PC-3 (cell line): ENCODE results near the gene KCTD16. TPM values are rescaled to one million over a fixed set of nuclear protein-coding genes. Genes with fewer than 3 reads are reported as not detected.

Experiments used
- ATAC-seq: fragments of 200-7000 bp; cut with Tn5 transposase; 2 replicates; pipeline ENCODE4 v1.9.1; 2020; ENCODE audit warnings: mild to moderate bottlenecking, moderate library complexity
- BruUV-seq: library from RNA; stranded (reverse); fragments of 400-500 nt; replicated peaks from 2 replicates; lab custom pipeline; 2021; lab: Mats Ljungman, UMichigan
- CTCF ChIA-PET: fragments of 300-600 bp; sonication (Branson Sonifier 250); formaldehyde crosslinking; loops from one replicate; lab custom pipeline; 2022; ENCODE audit warnings: antibody characterized with exemption; lab: Charles Lee
- POLR2A ChIA-PET: fragments of 300-600 bp; sonication (Branson Sonifier 250); formaldehyde crosslinking; loops from one replicate; lab custom pipeline; 2022; ENCODE audit warnings: antibody characterized with exemption; ENCODE audit not compliant: unreplicated experiment; lab: Charles Lee
- DNase-seq: peaks from one replicate; pipeline ENCODE4 v3.0.0-alpha.2; 2015
- H2AFZ ChIP-seq: fragments of 300-600 bp; sonication (generic); 2 replicates; pipeline ENCODE4 v1.6.0; 2016; ENCODE audit warnings: antibody characterized with exemption, low read length
- H3F3A ChIP-seq: fragments of 300-600 bp; sonication (generic); one replicate; pipeline ENCODE4 v1.6.0; 2017; ENCODE audit warnings: antibody characterized with exemption, low read length, control low read depth, mild to moderate bottlenecking; ENCODE audit not compliant: unreplicated experiment
- H3K27ac ChIP-seq: fragments of 300-600 bp; sonication (generic); 2 replicates; pipeline ENCODE4 v1.5.1; 2016; ENCODE audit warnings: mild to moderate bottlenecking, low read length
- H3K27me3 ChIP-seq: fragments of 300-600 bp; sonication (generic); 2 replicates; pipeline ENCODE4 v1.6.1; 2016; ENCODE audit warnings: low read length, mixed read lengths
- H3K36me3 ChIP-seq: fragments of 300-600 bp; sonication (generic); 2 replicates; pipeline ENCODE4 v1.6.1; 2016; ENCODE audit warnings: low read depth, mixed run types, low read length, mixed read lengths
- H3K4me1 ChIP-seq: fragments of 300-600 bp; sonication (generic); 2 replicates; pipeline ENCODE4 v1.5.1; 2016; ENCODE audit warnings: low read length; ENCODE audit not compliant: insufficient read depth
- H3K4me2 ChIP-seq: fragments of 300-600 bp; sonication (generic); 2 replicates; pipeline ENCODE4 v1.6.0; 2016; ENCODE audit warnings: low read length
- H3K4me3 ChIP-seq: fragments of 300-600 bp; sonication (generic); 2 replicates; pipeline ENCODE4 v1.5.1; 2016; ENCODE audit warnings: mild to moderate bottlenecking, low read length, mixed read lengths
- H3K79me2 ChIP-seq: fragments of 300-600 bp; sonication (generic); 2 replicates; pipeline ENCODE4 v1.6.1; 2017; ENCODE audit warnings: low read length, mixed read lengths
- H3K9ac ChIP-seq: fragments of 300-600 bp; sonication (generic); 2 replicates; pipeline ENCODE4 v1.6.0; 2016; ENCODE audit warnings: mild to moderate bottlenecking, low read length
- H3K9me2 ChIP-seq: fragments of 300-600 bp; sonication (generic); replicated peaks from 2 replicates; pipeline ENCODE4 v1.6.1; 2016; ENCODE audit warnings: mixed run types, low read length, mixed read lengths
- H3K9me3 ChIP-seq: fragments of 300-600 bp; sonication (generic); 2 replicates; pipeline ENCODE4 v1.6.1; 2016; ENCODE audit warnings: low read length, mixed read lengths
- H4K20me1 ChIP-seq: fragments of 300-600 bp; sonication (generic); 2 replicates; pipeline ENCODE4 v1.6.1; 2016; ENCODE audit warnings: low read length, mixed read lengths
- EZH2 ChIP-seq: fragments of 300-600 bp; sonication (generic); IDR thresholded peaks from one replicate; pipeline ENCODE4 v1.6.1; 2017; ENCODE audit warnings: antibody characterized with exemption, mild to moderate bottlenecking, low read length; ENCODE audit not compliant: unreplicated experiment
- EZH2phosphoT487 ChIP-seq: fragments of 300-600 bp; sonication (generic); IDR thresholded peaks from 2 replicates; pipeline ENCODE4 v1.6.1; 2018; ENCODE audit warnings: mild to moderate bottlenecking, antibody characterized with exemption, low read length, borderline replicate concordance
- intact Hi-C: fragments of 100-400 bp; cut with micrococcal nuclease; formaldehyde crosslinking; loops from 2 replicates; pipeline ENCODE4 v1.9.0; 2023
- total RNA-seq: library from RNA; depleted of rRNA; stranded (reverse); fragments of >200 nt; gene quantifications from 2 replicates; pipeline ENCODE4 v1.2.3, GENCODE V29; 2014
- TF ChIP-seq, protein P1 (sequence below): fragments of 300-600 bp; sonication (generic); conservative IDR thresholded peaks from 2 replicates; pipeline ENCODE4 v1.5.1; 2017; ENCODE audit warnings: antibody characterized with exemption, low read depth, mild to moderate bottlenecking, low read length

Gene KCTD16
- total RNA-seq, 1 experiment from 2014 or later: not detected

DNA sequence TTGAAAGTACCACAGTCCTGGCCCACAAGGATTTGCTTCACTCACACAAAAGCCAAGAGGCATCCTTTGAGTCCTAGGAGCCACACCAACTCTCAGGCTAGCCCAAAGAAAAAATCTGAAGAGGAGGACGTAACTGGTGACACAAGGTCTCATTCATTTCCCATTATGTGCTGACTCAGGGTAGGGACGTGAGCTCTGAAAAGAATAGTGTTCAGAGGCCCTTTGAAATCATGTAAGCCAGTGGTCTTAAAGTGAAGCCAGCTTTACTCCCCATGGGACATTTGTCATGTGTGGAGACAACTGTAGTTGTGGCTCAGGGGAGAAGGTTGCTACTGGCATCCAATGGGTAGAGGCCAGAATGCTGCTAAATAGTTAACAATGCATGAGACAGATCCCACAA lies 332.4 kb downstream of the KCTD16 start:
- TF ChIP-seq EZH2 (no peak), EZH2phosphoT487 (no peak)
- TF ChIP-seq, protein P1, sequence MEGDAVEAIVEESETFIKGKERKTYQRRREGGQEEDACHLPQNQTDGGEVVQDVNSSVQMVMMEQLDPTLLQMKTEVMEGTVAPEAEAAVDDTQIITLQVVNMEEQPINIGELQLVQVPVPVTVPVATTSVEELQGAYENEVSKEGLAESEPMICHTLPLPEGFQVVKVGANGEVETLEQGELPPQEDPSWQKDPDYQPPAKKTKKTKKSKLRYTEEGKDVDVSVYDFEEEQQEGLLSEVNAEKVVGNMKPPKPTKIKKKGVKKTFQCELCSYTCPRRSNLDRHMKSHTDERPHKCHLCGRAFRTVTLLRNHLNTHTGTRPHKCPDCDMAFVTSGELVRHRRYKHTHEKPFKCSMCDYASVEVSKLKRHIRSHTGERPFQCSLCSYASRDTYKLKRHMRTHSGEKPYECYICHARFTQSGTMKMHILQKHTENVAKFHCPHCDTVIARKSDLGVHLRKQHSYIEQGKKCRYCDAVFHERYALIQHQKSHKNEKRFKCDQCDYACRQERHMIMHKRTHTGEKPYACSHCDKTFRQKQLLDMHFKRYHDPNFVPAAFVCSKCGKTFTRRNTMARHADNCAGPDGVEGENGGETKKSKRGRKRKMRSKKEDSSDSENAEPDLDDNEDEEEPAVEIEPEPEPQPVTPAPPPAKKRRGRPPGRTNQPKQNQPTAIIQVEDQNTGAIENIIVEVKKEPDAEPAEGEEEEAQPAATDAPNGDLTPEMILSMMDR: no peak
- no peak overlapping the region for H3K9ac ChIP-seq
- H3K27ac ChIP-seq: no peak overlapping the region
- H3K4me3 ChIP-seq: no peak overlapping the region
- BruUV-seq: no TSS peak
- intact Hi-C loops: no loop called here
- no peak overlapping the region for H2AFZ ChIP-seq
- H3K9me3 ChIP-seq: no peaks in the 10 kb centered on the region
- H4K20me1 ChIP-seq: no peaks in the 10 kb centered on the region
- H3K27me3 ChIP-seq: no peaks in the 10 kb centered on the region
- ChIA-PET CTCF (no interaction called here), POLR2A (no interaction called here)
- H3F3A ChIP-seq: no peaks in the 10 kb centered on the region
- DNase-seq: no peak
- H3K4me1 ChIP-seq: no peaks in the 10 kb centered on the region
- H3K36me3 ChIP-seq: no peaks in the 10 kb centered on the region
- no peak for ATAC-seq
- H3K4me2 ChIP-seq: no peak overlapping the region
- H3K79me2 ChIP-seq: no peaks in the 10 kb centered on the region
- H3K9me2 ChIP-seq: no peaks in the 10 kb centered on the region

DNA sequence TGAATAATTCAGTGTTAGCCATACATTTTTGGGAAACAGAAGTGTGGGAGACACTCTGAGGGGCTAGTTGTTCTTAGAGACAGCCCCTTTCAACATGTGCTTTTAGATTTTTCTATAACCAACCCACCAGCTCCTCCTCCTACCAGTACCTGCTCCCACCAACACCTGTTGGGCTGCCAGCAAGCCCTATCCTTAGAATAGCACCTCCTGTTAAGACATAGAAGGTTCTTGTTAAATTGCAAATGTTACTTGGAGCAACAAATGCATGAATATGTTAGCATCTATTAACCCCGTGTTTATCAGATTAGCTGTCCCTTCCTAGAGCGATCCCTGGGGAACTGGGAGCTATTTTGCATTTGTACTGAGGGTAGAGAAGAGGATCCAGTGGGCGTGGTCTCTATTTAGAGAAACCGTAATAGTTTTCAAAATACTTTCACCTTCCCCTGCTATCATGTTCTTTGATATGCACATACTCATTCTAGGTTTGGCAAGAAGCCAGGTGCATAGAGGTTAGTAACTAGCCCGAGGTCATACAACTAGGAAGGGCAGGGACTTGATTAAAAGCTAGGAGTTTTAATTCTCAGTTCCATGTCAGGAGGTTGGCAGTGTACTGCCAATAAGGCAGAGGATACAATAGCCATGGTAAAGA lies 334.4 kb downstream of the KCTD16 start:
- Histone ChIP-seq H4K20me1 (no peaks in the 10 kb centered on the region), H3K27me3 (no peaks in the 10 kb centered on the region), H3K4me3 (no peak overlapping the region), H3K36me3 (no peaks in the 10 kb centered on the region), H3K9ac (no peak overlapping the region), H3K79me2 (no peaks in the 10 kb centered on the region), H3K27ac (no peak overlapping the region), H3K4me1 (no peaks in the 10 kb centered on the region), H2AFZ (no peak overlapping the region), H3K9me2 (no peaks in the 10 kb centered on the region), H3K4me2 (no peak overlapping the region), H3F3A (no peaks in the 10 kb centered on the region), H3K9me3 (no peaks in the 10 kb centered on the region)
- DNase-seq (no peak), ATAC-seq (no peak)
- TF ChIP-seq EZH2: no peak
- TF ChIP-seq, protein P1: no peak
- TF ChIP-seq EZH2phosphoT487: no peak
- intact Hi-C loops: no loop called here
- ChIA-PET POLR2A (no interaction called here), CTCF (no interaction called here)
- BruUV-seq: no TSS peak

DNA sequence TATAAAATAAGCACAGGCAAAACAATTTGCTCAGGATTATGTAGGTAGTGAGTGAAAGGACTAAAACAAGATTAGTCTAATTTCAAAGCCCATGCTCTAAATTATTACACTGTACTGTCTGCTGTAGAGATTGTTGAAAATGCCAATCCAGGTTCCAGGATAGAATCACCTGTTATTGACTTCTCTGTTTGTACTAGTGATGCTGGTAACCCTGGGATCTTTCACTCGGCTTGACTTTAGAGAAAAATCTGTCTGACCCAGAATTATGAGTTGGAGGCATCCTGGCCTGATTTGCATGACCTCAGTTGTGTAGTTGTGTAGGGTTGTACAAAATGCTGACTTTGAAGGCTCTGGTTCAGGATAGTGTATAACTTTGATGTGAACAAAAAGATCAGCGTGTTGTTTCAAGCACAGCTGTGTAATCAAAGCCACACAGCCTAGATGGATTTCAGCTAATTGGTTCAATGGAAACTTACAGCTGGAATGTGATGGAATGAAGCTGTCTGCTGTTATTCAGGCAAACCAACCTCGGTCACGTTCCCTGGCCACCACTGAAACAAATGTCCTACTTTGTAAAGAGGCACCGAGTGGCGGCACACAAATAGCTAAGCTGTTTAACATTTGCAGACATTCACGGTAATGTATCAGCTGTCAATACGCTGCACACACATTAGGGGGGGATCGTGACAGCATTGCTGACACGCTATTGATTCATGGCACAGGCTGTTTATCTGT lies 340.3 kb downstream of the KCTD16 start:
- no peak overlapping the region for H3K9ac ChIP-seq
- no peak overlapping the region for H3K4me2 ChIP-seq
- POLR2A ChIA-PET: no interaction called here
- H3F3A ChIP-seq: no peaks in the 10 kb centered on the region
- no peaks in the 10 kb centered on the region for H3K9me2 ChIP-seq
- no peaks in the 10 kb centered on the region for H3K9me3 ChIP-seq
- no peaks in the 10 kb centered on the region for H4K20me1 ChIP-seq
- H3K79me2 ChIP-seq: no peaks in the 10 kb centered on the region
- intact Hi-C loops: no loop called here
- H2AFZ ChIP-seq: no peak overlapping the region
- no peaks in the 10 kb centered on the region for H3K4me1 ChIP-seq
- no peaks in the 10 kb centered on the region for H3K27me3 ChIP-seq
- H3K4me3 ChIP-seq: no peak overlapping the region
- CTCF ChIA-PET: no interaction called here
- H3K36me3 ChIP-seq: no peaks in the 10 kb centered on the region
- no TSS peak for BruUV-seq
- DNase-seq (no peak), ATAC-seq (no peak)
- no peak overlapping the region for H3K27ac ChIP-seq
- TF ChIP-seq EZH2phosphoT487 (no peak), EZH2 (no peak)
